Chondrocyte (in vitro differentiated cells): ENCODE data around the gene TMEM255A. TPM values are rescaled to one million over a fixed set of nuclear protein-coding genes. Genes with fewer than 3 reads are reported as not detected.

Experiments used
- DNase-seq: peaks from one replicate; pipeline ENCODE4 v3.0.0; 2021; ENCODE audit warnings: mixed read lengths, low spot score
- H3K27ac Mint-ChIP-seq: one replicate; pipeline ENCODE4 v1.8.0; 2021; ENCODE audit warnings: mild to moderate bottlenecking, moderate library complexity, mixed read lengths; ENCODE audit not compliant: unreplicated experiment
- H3K27me3 Mint-ChIP-seq: 2 replicates; pipeline ENCODE4 v1.8.0; 2021; ENCODE audit warnings: low read depth, mixed read lengths
- H3K36me3 Mint-ChIP-seq: 2 replicates; pipeline ENCODE4 v1.8.0; 2021; ENCODE audit warnings: low read depth, mixed read lengths
- H3K4me1 Mint-ChIP-seq: 2 replicates; pipeline ENCODE4 v1.8.0; 2021; ENCODE audit warnings: low read depth, mild to moderate bottlenecking, mixed read lengths
- H3K4me3 Mint-ChIP-seq: one replicate; pipeline ENCODE4 v1.8.0; 2021; ENCODE audit warnings: mild to moderate bottlenecking, moderate library complexity, mixed read lengths; ENCODE audit not compliant: unreplicated experiment
- H3K9me3 Mint-ChIP-seq: 2 replicates; pipeline ENCODE4 v1.8.0; 2021; ENCODE audit warnings: low read depth, mixed read lengths
- CTCF ChIP-seq: fragments of 200-600 bp; sonication (generic); IDR thresholded peaks from 2 replicates; pipeline ENCODE4 v1.5.0; 2021; ENCODE audit warnings: antibody characterized with exemption, mild to moderate bottlenecking, moderate library complexity
- total RNA-seq: library from RNA; stranded (reverse); gene quantifications from 3 replicates; pipeline ENCODE4 v1.2.1, GENCODE V29; 2021

The TMEM255A gene
- total RNA-seq, 1 donor from 2014 or later, result 0.10 TPM

GRCh38 chrX:120251471-120252011 lies 59.7 kb downstream of the TMEM255A start:
- no peak for TF ChIP-seq CTCF
- H3K4me1 Mint-ChIP-seq, result peaks cover 15% of the 10 kb centered on the region
- H3K9me3 Mint-ChIP-seq, result peaks cover 5% of the 10 kb centered on the region
- H3K27ac Mint-ChIP-seq, result peak overlapping the region; percentile 92
- DNase-seq, result no peak
- peaks cover 2% of the 10 kb centered on the region for H3K27me3 Mint-ChIP-seq
- peaks cover 7% of the 10 kb centered on the region for H3K36me3 Mint-ChIP-seq
- H3K4me3 Mint-ChIP-seq, result peak overlapping the region; percentile 90

GRCh38 chrX:120250522-120251271 lies 60.6 kb downstream of the TMEM255A start, which contains the start of gene ZBTB33:
Gene ZBTB33 (plus strand): TSS chrX:120250812. CDS start chrX:120253416, 2,604 bp downstream.
- peak; percentile 95 for DNase-seq
- Mint-ChIP-seq H3K4me1 (peaks cover 15% of the 10 kb centered on the region), H3K27me3 (peaks cover 2% of the 10 kb centered on the region)

GRCh38 chrX:120244735-120245498 lies 66.3 kb downstream of the TMEM255A start:
- H3K36me3 Mint-ChIP-seq, result no peaks in the 10 kb centered on the region
- peak overlapping the region; percentile 82 for H3K4me3 Mint-ChIP-seq
- peaks cover 2% of the 10 kb centered on the region for H3K27me3 Mint-ChIP-seq
- peaks cover 5% of the 10 kb centered on the region for H3K9me3 Mint-ChIP-seq
- peak overlapping the region; percentile 96 for H3K27ac Mint-ChIP-seq
- TF ChIP-seq CTCF, result no peak
- no peak for DNase-seq
- peaks cover 10% of the 10 kb centered on the region for H3K4me1 Mint-ChIP-seq

More at GRCh38 chrX:120250522-120251271, 60.6 kb downstream of the TMEM255A start, which contains the start of gene ZBTB33:
- peak; percentile 80 for TF ChIP-seq CTCF
- peaks cover 9% of the 10 kb centered on the region for H3K9me3 Mint-ChIP-seq
- H3K4me3 Mint-ChIP-seq, result peak within 1 kb of the TSS; percentile 90
- H3K36me3 Mint-ChIP-seq, result peaks cover 7% of the 10 kb centered on the region
- peak within 1 kb of the TSS; percentile 98 for H3K27ac Mint-ChIP-seq

GRCh38 chrX:120244395-120244734 lies 66.9 kb downstream of the TMEM255A start:
- Mint-ChIP-seq H3K27ac (peak overlapping the region; percentile 96), H3K36me3 (no peaks in the 10 kb centered on the region), H3K9me3 (peaks cover 5% of the 10 kb centered on the region), H3K4me1 (peaks cover 9% of the 10 kb centered on the region), H3K4me3 (peak overlapping the region; percentile 82), H3K27me3 (peaks cover 2% of the 10 kb centered on the region)
- no peak for TF ChIP-seq CTCF
- DNase-seq, result no peak

GRCh38 chrX:120242813-120243212 lies 68.4 kb downstream of the TMEM255A start:
- H3K36me3 Mint-ChIP-seq, result no peaks in the 10 kb centered on the region
- H3K4me1 Mint-ChIP-seq, result peaks cover 9% of the 10 kb centered on the region
- no peak for DNase-seq
- H3K4me3 Mint-ChIP-seq, result no peak overlapping the region
- peaks cover 2% of the 10 kb centered on the region for H3K27me3 Mint-ChIP-seq
- peaks cover 8% of the 10 kb centered on the region for H3K9me3 Mint-ChIP-seq
- no peak for TF ChIP-seq CTCF
- H3K27ac Mint-ChIP-seq, result no peak overlapping the region
